GM12878 (cell line): ENCODE results near the gene ARAF. TPM values are rescaled to one million over a fixed set of nuclear protein-coding genes. Genes with fewer than 3 reads are reported as not detected.

Experiments used
- ATAC-seq: fragments of 200-7000 bp; cut with Tn5 transposase; 3 replicates; pipeline ENCODE4 v1.9.1; 2020; ENCODE audit warnings: mild to moderate bottlenecking, moderate library complexity
- BruUV-seq: library from RNA; stranded (reverse); fragments of 400-500 nt; replicated peaks from 2 replicates; lab custom pipeline; 2021; lab: Mats Ljungman, UMichigan
- CTCF ChIA-PET: fragments of 300-600 bp; sonication (Branson Sonifier 250); formaldehyde crosslinking; extraction: SDS; loops from one replicate; lab custom pipeline; 2021; ENCODE audit warnings: inconsistent platforms; lab: Yijun Ruan, JAX
- POLR2A ChIA-PET: fragments of 350-600 bp; formaldehyde crosslinking; extraction: SDS; loops from one replicate; lab custom pipeline; 2021; ENCODE audit warnings: inconsistent platforms; lab: Charles Lee
- RAD21 ChIA-PET: fragments of 300-600 bp; sonication (Branson Sonifier 250); formaldehyde crosslinking; loops from one replicate; lab custom pipeline; 2023; ENCODE audit warnings: antibody characterized with exemption; ENCODE audit not compliant: unreplicated experiment; lab: Charles Lee
- SMC1A ChIA-PET: fragments of 300-600 bp; sonication (Branson Sonifier 250); formaldehyde crosslinking; loops from one replicate; lab custom pipeline; 2023; ENCODE audit not compliant: unreplicated experiment, uncharacterized antibody; lab: Charles Lee
- DNase-seq: peaks from one replicate; pipeline ENCODE4 v3.0.0-alpha.2; 2011; ENCODE audit warnings: low read depth, low spot score
- FAIRE-seq: peaks from 3 replicates; lab custom pipeline; 2011; peaks lifted over from hg19 to GRCh38; lab: Jason Lieb, UNC
- H2AFZ ChIP-seq: 2 replicates; pipeline ENCODE4 v1.6.0; 2011; ENCODE audit warnings: low read depth, low read length, control low read depth; ENCODE audit not compliant: control insufficient read depth
- H3K27ac ChIP-seq: 2 replicates; pipeline ENCODE4 v1.5.1; 2011; ENCODE audit warnings: control low read depth; ENCODE audit not compliant: control insufficient read depth, insufficient read depth
- H3K27me3 ChIP-seq, 2 experiments: replicated peaks in 1 of 2; 2 replicates each; pipeline versions ENCODE4 v1.6.0 to v1.6.1; 2011; ENCODE audit warnings: low read length in 1 of 2; ENCODE audit not compliant: control insufficient read depth in 2 of 2, insufficient read depth in 2 of 2
- H3K36me3 ChIP-seq, 2 experiments: 2 replicates each; pipeline ENCODE4 v1.5.1; 2011; ENCODE audit warnings: low read length in 1 of 2; ENCODE audit not compliant: control insufficient read depth in 2 of 2, insufficient read depth in 2 of 2
- H3K4me1 ChIP-seq: 2 replicates; pipeline ENCODE4 v1.6.1; 2011; ENCODE audit warnings: mild to moderate bottlenecking, low read length, moderate library complexity, mixed read lengths; ENCODE audit not compliant: control insufficient read depth, insufficient read depth
- H3K4me2 ChIP-seq: 2 replicates; pipeline ENCODE4 v1.6.0; 2011; ENCODE audit warnings: control low read depth; ENCODE audit not compliant: control insufficient read depth, insufficient read depth
- H3K4me3 ChIP-seq: fragments of 200-600 bp; sonication (generic); 2 replicates; pipeline ENCODE4 v1.5.1; 2016
- H3K79me2 ChIP-seq: 2 replicates; pipeline ENCODE4 v1.6.0; 2011; ENCODE audit warnings: low read length; ENCODE audit not compliant: control insufficient read depth, insufficient read depth
- H3K9ac ChIP-seq: 2 replicates; pipeline ENCODE4 v1.8.0; 2011; ENCODE audit warnings: low read length, control low read depth, mixed read lengths; ENCODE audit not compliant: control insufficient read depth, insufficient read depth
- H3K9me3 ChIP-seq: replicated peaks from 3 replicates; pipeline ENCODE4 v1.5.1; 2011; ENCODE audit warnings: mild to moderate bottlenecking, low read length; ENCODE audit not compliant: control insufficient read depth, insufficient read depth
- H4K20me1 ChIP-seq: 2 replicates; pipeline ENCODE4 v1.6.0; 2011; ENCODE audit not compliant: control insufficient read depth, insufficient read depth
- CBX3 ChIP-seq: fragments of 200-600 bp; sonication (generic); IDR thresholded peaks from 2 replicates; pipeline ENCODE4 v1.6.1; 2016; ENCODE audit warnings: low read depth, borderline replicate concordance
- CREB1 ChIP-seq: IDR thresholded peaks from 2 replicates; pipeline ENCODE4 v1.6.1; 2012; ENCODE audit warnings: low read depth, mild to moderate bottlenecking, inconsistent platforms
- CREM ChIP-seq: IDR thresholded peaks from 2 replicates; pipeline ENCODE4 v1.6.1; 2014; ENCODE audit warnings: antibody characterized with exemption, low read depth
- EGR1 ChIP-seq, 2 experiments: IDR thresholded peaks; 1 replicate in 1 of 2; 2 replicates in 1 of 2; pipeline ENCODE4 v1.6.1; 2011 to 2012; ENCODE audit warnings: low read depth in 2 of 2, low read length in 2 of 2, borderline replicate concordance in 1 of 2, mild to moderate bottlenecking in 1 of 2, moderate library complexity in 1 of 2
- HDAC2 ChIP-seq: fragments of 200-600 bp; sonication (generic); IDR thresholded peaks from 2 replicates; pipeline ENCODE4 v1.6.1; 2017
- HSF1 ChIP-seq: fragments of 150-350 bp; IDR thresholded peaks from 2 replicates; pipeline ENCODE4 v1.6.1; 2014; ENCODE audit warnings: mild to moderate bottlenecking, low read depth, low read length
- KLF5 ChIP-seq: fragments of 450-650 bp; IDR thresholded peaks from 2 replicates; pipeline ENCODE4 v1.6.1; 2014; ENCODE audit warnings: mild to moderate bottlenecking; ENCODE audit not compliant: partially characterized antibody
- MLLT1 ChIP-seq: fragments of 450-650 bp; IDR thresholded peaks from 2 replicates; pipeline ENCODE4 v1.6.1; 2016; ENCODE audit warnings: mild to moderate bottlenecking
- PAX5 ChIP-seq: IDR thresholded peaks from 2 replicates; pipeline ENCODE4 v1.6.1; 2011; ENCODE audit warnings: low read depth, low read length, borderline replicate concordance
- PBX3 ChIP-seq: IDR thresholded peaks from 2 replicates; pipeline ENCODE4 v1.6.1; 2011; ENCODE audit warnings: mild to moderate bottlenecking, low read depth, low read length, moderate library complexity; ENCODE audit not compliant: insufficient replicate concordance
- SMAD1 ChIP-seq: fragments of 450-650 bp; IDR thresholded peaks from 2 replicates; pipeline ENCODE4 v1.6.1; 2018; ENCODE audit warnings: mild to moderate bottlenecking, low read depth; ENCODE audit not compliant: partially characterized antibody
- YY1 ChIP-seq: IDR thresholded peaks from 2 replicates; pipeline ENCODE4 v1.6.1; 2011; ENCODE audit warnings: low read depth, mild to moderate bottlenecking, low read length
- ZBTB4 ChIP-seq: fragments of 450-650 bp; formaldehyde crosslinking; IDR thresholded peaks from 2 replicates; pipeline ENCODE4 v1.4.0; 2022; ENCODE audit warnings: mild to moderate bottlenecking, moderate library complexity
- WGBS: methylation state at CpG from one replicate; pipeline ENCODE4 v1.1.6; 2016; ENCODE audit warnings: low lambda C conversion rate; ENCODE audit not compliant: insufficient replicate concordance, insufficient coverage; ENCODE audit errors: missing lambda C conversion rate; 5-methylcytosine and 5-hydroxymethylcytosine counted together
- in situ Hi-C: fragments of 300-500 bp; cut with MboI; formaldehyde crosslinking; loops from 9 replicates; pipeline ENCODE4 v1.14.3; 2018; ENCODE audit warnings: mixed read lengths
- intact Hi-C: fragments of 100-400 bp; cut with micrococcal nuclease; formaldehyde crosslinking; loops from one replicate; pipeline ENCODE4 v1.14.2; 2022; ENCODE audit not compliant: unreplicated experiment
- polyA plus RNA-seq, 11 experiments: library from polyadenylated mRNA; depleted of rRNA in 4 of 11; unstranded in 6 of 11; stranded (reverse) in 5 of 11; fragments of >200 nt; fragmentation: Nextera tagmentation in 4 of 11; fragmentation: Illumina TruSeq in 1 of 11; extraction: Ambion mirVana in 4 of 11; extraction: Trizol in 1 of 11; gene quantifications; 1 replicate in 1 of 11; 2 replicates in 10 of 11; pipeline versions ENCODE4 v1.2.1 to v1.2.3, GENCODE V29; 2011 to 2016; ENCODE audit warnings: inconsistent platforms in 2 of 11, missing spikeins in 2 of 11, low read depth in 1 of 11
- total RNA-seq, 4 experiments: library from RNA; depleted of rRNA in 3 of 4; stranded (reverse); fragments of >200 nt in 3 of 4; fragmentation: Illumina TruSeq in 1 of 4; extraction: Trizol in 1 of 4; gene quantifications; 2 replicates each; pipeline versions ENCODE4 v1.2.1 to v1.2.3, GENCODE V29; 2013 to 2021

Gene ARAF
- total and polyA plus RNA-seq, 10 of the 15 experiments (the other 5 are each of a cell fraction or from before 2014, with no cell fraction given), result 5.0 to 79.2 (median 39.1) TPM

GRCh38 chrX:47612418-47612817, 51.4 kb downstream of the ARAF start (continued):
- TF ChIP-seq ZBTB4 (CRISPR knock-in tag) (no peak), EGR1 (IDR thresholded peaks at IDR 0.05; ENCODE audit: borderline replicate concordance in 1 of 2, low read depth in 2 of 2, low read length in 2 of 2) (no peak)

- Histone ChIP-seq H2AFZ (no peak overlapping the region), H3K27ac (no peak overlapping the region), H3K4me1 (no peaks in the 10 kb centered on the region), H3K4me3 (no peak overlapping the region), H3K36me3 (no peaks in the 10 kb centered on the region), H3K79me2 (no peaks in the 10 kb centered on the region), H3K9me3 (no peaks in the 10 kb centered on the region), H3K27me3 (no peaks in the 10 kb centered on the region), H3K4me2 (no peak overlapping the region), H3K9ac (no peak overlapping the region), H4K20me1 (no peaks in the 10 kb centered on the region; the same call in 1 of the 2 replicates)
- ChIA-PET SMC1A (interaction anchor here (2.0 kb wide), 1 partner anchor 15 kb away, joined by 8 read pairs; no protein-coding TSS in a partner anchor), POLR2A (interaction anchor here (0.7 kb wide), 1 partner anchor 36 kb away, joined by 4 read pairs; no protein-coding TSS in a partner anchor), CTCF (interaction anchor here (1.3 kb wide), 1 partner anchor 31 kb away, joined by 4 read pairs; no protein-coding TSS in a partner anchor), RAD21 (interaction anchor here (0.7 kb wide), 1 partner anchor 32 kb away, joined by 6 read pairs; no protein-coding TSS in a partner anchor)
- 44% methylated on average over 5 of the region's 8 CpGs for WGBS
- DNase-seq (no peak), FAIRE-seq (no peak), ATAC-seq (no peak)
- BruUV-seq, result no TSS peak
- intact Hi-C loops (no loop called here), in situ Hi-C loops (no loop called here)
- no peak for TF ChIP-seq MLLT1
- no peak for TF ChIP-seq CBX3
- TF ChIP-seq YY1, result no peak
- no peak for TF ChIP-seq CREB1
- no peak for TF ChIP-seq PBX3
- no peak for TF ChIP-seq PAX5
- no peak for TF ChIP-seq CREM
- TF ChIP-seq SMAD1, result no peak
- TF ChIP-seq HSF1, result no peak
- no peak for TF ChIP-seq HDAC2
- no peak for TF ChIP-seq KLF5
Measured at GRCh38 chrX:47613082-47613481, 52.1 kb downstream of the ARAF start.
